Spinal cord (tissue), 10 donors: Measurements from ENCODE around the gene CDR2L. TPM values are rescaled to one million over a fixed set of nuclear protein-coding genes. Genes with fewer than 3 reads are reported as not detected.
"Not testable (repeated sequence)": the region's sequence is repeated elsewhere in the genome, so short reads cannot be mapped to it uniquely, and the experiment has no call there.

Experiments
- DNase-seq, 6 donors: peaks; one replicate each; pipeline versions ENCODE4 v3.0.0 to v3.0.0-alpha.2; 2013 to 2015; ENCODE audit warnings: low spot score in 6 of 6, low read depth in 4 of 6
- H3K27ac ChIP-seq: one replicate; pipeline ENCODE4 v1.5.1; 2013; ENCODE audit warnings: low read depth, low read length, control low read depth
- H3K27me3 ChIP-seq: one replicate; pipeline ENCODE4 v1.6.1; 2013; ENCODE audit warnings: low read length; ENCODE audit not compliant: control insufficient read depth, insufficient read depth
- H3K36me3 ChIP-seq: one replicate; pipeline ENCODE4 v1.6.1; 2013; ENCODE audit warnings: low read length; ENCODE audit not compliant: control insufficient read depth, insufficient read depth
- H3K4me1 ChIP-seq: one replicate; pipeline ENCODE4 v1.6.1; 2013; ENCODE audit warnings: low read length; ENCODE audit not compliant: control insufficient read depth, insufficient read depth
- H3K4me3 ChIP-seq: one replicate; pipeline ENCODE4 v1.5.1; 2013; ENCODE audit warnings: low read depth, low read length, control low read depth
- H3K9me3 ChIP-seq: one replicate; pipeline ENCODE4 v1.6.1; 2013; ENCODE audit warnings: low read length; ENCODE audit not compliant: control insufficient read depth, insufficient read depth
- WGBS: methylation state at CpG from one replicate; pipeline ENCODE4 v1.1.5; 2013; ENCODE audit warnings: missing lambda C conversion rate; ENCODE audit not compliant: insufficient coverage; 5-methylcytosine and 5-hydroxymethylcytosine counted together
- polyA plus RNA-seq, 2 donors: library from polyadenylated mRNA; unstranded; fragments of 120-200 nt; gene quantifications; one replicate each; pipeline ENCODE4 v1.2.1, GENCODE V29; 2013; ENCODE audit not compliant: insufficient read length in 2 of 2
- total RNA-seq, 2 donors: library from RNA; depleted of rRNA in 1 of 2; stranded (reverse); fragments of 120-200 nt in 1 of 2; fragments of >200 nt in 1 of 2; gene quantifications; one replicate each; pipeline versions ENCODE4 v1.2.3 to v1.2.4, GENCODE V29; 2013 to 2014
- donor health status: healthy.

The CDR2L gene
- total and polyA plus RNA-seq, 4 donors, result 7.3 to 25.4 (median 16.1) TPM

DNA sequence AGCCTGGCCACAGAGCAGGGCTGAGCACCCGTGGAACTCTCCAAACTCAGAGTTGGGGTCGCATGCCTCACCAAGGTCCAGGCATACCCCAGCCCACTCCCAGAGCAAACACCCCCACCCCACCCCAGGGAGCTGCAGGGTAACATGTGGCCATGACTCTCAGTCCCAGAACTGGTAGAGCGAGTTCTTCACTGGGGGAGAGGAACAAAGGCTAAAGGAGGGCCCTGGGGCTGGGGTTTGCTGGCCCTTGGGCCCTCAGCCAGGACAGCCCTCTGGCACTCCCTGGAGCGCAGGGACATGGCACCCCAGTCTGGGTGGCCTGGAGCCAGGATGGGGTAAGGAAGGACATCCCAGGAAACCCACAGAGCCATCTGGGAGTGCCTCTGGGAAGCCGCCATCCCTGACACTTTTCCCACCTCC, 19.1 kb upstream of the CDR2L start:
- no peak for DNase-seq
- no peaks in the 10 kb centered on the region for H3K9me3 ChIP-seq
- peaks cover 15% of the 10 kb centered on the region for H3K36me3 ChIP-seq
- H3K27me3 ChIP-seq, result peaks cover 13% of the 10 kb centered on the region
- no peak overlapping the region for H3K4me3 ChIP-seq
- WGBS, result 77% methylated on average over 4 of the region's 5 CpGs
- H3K4me1 ChIP-seq, result peaks cover 35% of the 10 kb centered on the region
- no peak overlapping the region for H3K27ac ChIP-seq

DNA sequence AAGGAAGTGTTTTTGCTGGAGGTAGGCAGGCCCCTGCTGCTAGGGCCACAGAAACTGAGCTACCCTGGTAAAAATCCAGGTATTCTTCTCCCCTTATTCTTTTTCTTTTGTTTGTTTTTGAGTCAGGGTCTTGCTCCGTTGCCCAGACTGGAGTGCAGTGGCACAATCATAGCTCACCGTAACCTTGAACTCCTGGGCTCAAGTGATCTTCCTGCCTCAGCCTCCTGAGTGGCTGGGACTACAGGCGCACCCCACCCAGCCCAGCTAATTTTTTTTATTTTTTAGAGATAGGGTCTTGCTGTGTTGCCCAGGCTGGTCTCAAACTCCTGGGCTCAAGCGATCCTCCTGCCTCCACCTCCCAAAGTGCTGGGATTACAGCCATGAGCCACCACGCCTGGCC, 17.9 kb upstream of the CDR2L start:
- Histone ChIP-seq H3K4me1 (peaks cover 29% of the 10 kb centered on the region), H3K27me3 (peaks cover 15% of the 10 kb centered on the region)
- WGBS, result 100% methylated on average over 1 of the region's 5 CpGs
- H3K4me3 ChIP-seq, H3K27ac ChIP-seq, H3K36me3 ChIP-seq, H3K9me3 ChIP-seq, DNase-seq: not testable (repeated sequence)

DNA sequence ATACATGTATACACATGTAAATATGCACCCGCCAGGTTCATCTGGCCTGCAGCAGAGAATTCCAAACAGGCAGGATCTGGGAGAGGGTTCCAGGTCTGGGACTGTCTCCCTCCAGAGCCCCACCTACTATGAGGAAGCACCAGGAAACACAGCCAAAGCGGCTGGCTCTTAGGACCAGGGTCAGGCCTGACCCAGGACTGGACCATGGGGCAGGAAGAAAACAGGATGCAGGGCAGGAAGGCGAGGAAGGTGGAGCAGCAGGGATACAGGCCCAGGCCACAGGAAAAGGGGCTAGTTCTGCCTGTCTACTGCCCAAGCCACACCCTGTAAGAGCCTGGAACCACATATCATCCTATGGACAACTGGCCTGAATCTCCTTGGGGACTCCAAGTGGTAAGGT, 17.0 kb upstream of the CDR2L start:
- no peak for DNase-seq
- Histone ChIP-seq H3K27me3 (peaks cover 19% of the 10 kb centered on the region), H3K4me1 (peaks cover 29% of the 10 kb centered on the region), H3K27ac (no peak overlapping the region), H3K9me3 (no peaks in the 10 kb centered on the region), H3K4me3 (no peak overlapping the region), H3K36me3 (no peaks in the 10 kb centered on the region)
- 96% methylated on average over 2 of the region's 3 CpGs for WGBS

DNA sequence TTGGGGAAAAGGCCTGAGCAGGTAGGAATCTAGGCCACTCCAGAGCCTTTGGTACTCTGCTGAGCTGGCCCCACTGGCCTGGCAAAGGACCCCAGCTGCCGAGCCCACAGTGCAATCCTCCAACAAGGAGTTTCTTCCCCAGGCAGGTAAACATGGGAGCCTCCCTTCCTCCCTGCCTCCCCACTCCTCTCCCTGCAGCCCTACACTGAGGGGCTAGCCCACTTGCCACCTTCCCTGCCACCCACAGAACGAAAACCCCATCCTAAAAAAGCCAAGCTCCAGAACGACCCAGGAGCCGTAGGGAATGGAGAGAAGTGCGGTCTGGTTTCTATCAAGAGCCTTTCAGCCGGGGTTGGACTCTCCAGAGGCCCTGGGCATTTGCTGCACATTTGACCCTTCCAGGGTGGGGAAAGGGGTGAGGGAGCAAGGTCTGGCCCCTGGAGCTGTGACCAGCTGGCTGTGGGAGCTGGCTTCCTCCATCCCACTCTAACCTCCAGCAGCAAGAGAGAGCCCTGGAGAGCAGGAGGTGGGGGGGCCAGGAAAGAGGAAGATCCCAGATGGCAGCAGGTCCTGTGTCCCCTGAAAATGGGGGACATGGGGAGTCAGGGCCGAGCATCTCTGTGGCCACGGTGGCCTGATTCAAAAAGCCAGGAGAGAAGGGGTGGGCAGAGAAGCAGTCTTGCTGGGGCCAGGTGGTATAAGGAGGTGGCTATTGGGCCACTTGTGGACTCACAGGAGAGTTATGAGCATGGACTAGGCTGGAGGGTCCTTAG, 16.2 kb upstream of the CDR2L start:
- H3K27me3 ChIP-seq, result peaks cover 20% of the 10 kb centered on the region
- 82% methylated on average over 7 of the region's 8 CpGs for WGBS
- no peaks in the 10 kb centered on the region for H3K36me3 ChIP-seq
- no peak overlapping the region for H3K27ac ChIP-seq
- peak overlapping the region; percentile 42 for H3K4me3 ChIP-seq
- peaks cover 29% of the 10 kb centered on the region for H3K4me1 ChIP-seq
- DNase-seq, result no peak
- no peaks in the 10 kb centered on the region for H3K9me3 ChIP-seq

- no peak for DNase-seq
- H3K27me3 ChIP-seq, result peaks cover 20% of the 10 kb centered on the region
- 7% methylated on average over 9 of the region's 9 CpGs for WGBS
- peak overlapping the region; percentile 42 for H3K4me3 ChIP-seq
- peaks cover 29% of the 10 kb centered on the region for H3K4me1 ChIP-seq
- H3K36me3 ChIP-seq, result no peaks in the 10 kb centered on the region
- H3K27ac ChIP-seq, result no peak overlapping the region
- H3K9me3 ChIP-seq, result no peaks in the 10 kb centered on the region
Measured at GRCh38 chr17:74971842-74972106, 15.7 kb upstream of the CDR2L start.

DNA sequence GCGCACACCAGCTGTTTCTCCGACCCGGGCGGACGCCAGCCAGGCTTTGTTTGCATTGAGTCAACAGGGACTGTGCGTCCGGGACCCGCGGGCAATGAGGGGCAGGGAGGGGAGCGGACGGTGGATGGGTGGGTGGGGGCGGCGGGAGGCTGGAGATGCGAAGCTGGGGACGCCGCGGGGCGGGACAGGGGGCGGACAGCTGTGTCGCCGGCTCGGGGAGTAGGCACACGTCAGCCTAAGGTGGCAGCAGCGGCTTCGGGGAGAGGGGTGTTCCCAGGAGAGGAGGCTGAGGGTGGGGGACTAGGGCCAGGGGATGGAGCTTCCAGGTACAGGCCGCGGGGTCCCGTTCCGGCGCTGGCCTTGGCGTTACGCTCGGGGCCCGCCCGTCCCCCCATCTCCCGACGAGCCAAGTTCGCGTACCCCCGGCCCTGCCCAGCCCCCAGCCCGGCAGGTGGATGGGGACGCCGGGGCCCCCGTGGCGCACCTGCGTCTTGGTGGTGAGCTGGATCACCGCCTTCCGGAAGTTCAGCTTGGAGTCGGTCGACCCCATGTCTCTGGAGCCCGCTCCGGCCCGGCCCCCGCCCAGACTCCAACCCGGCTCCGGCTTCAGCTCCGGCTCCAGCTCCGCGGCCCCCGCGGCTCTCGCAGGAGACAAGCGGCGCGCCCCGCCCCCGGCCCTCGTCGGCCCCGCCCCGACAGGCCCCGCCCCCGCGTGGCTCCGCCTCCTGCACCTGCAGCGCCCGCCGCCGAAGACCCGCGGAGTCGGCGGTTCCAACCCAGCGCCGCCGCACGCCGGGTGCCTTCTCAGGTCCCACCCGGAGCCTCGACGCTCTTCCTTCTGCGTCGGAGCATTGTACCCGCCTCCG, 15.1 kb upstream of the CDR2L start, which contains the start of gene HID1:
HID1 (minus strand) TSS at position 653 of the 866 bp plus-strand sequence; CDS start at position 550, 103 bp downstream.
- DNase-seq, result peak in 3 of 6 donors; percentile 43 to 88 (median 80)
- Histone ChIP-seq H3K36me3 (no peaks in the 10 kb centered on the region), H3K4me1 (peaks cover 29% of the 10 kb centered on the region), H3K4me3 (peak within 1 kb of the TSS; percentile 42), H3K9me3 (no peaks in the 10 kb centered on the region), H3K27me3 (peaks cover 20% of the 10 kb centered on the region), H3K27ac (no peak within 1 kb of the TSS)
- WGBS, result under 1% methylated on average over 90 of the region's 95 CpGs

DNA sequence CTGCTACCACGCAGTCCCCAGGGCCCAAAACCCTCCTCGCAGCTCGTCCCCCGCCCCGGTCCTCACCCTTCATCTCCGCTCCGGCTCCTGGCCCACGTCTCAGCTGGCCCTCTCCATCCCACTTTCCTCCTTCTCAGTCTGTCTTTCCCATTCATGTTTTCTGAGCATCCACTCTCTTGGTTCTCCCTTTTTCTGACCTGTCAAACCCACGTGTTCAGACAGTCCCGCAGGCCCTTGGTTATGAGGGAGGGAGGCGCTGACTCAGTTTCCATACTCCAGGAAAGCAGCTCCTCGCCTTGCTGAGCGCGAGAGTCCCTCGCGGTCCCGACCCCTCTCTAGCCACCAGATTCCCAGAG, 14.5 kb upstream of the CDR2L start:
- peak overlapping the region; percentile 38 for H3K4me3 ChIP-seq
- no peak overlapping the region for H3K27ac ChIP-seq
- H3K36me3 ChIP-seq, result no peaks in the 10 kb centered on the region
- 4% methylated on average over 17 of the region's 17 CpGs for WGBS
- H3K27me3 ChIP-seq, result peaks cover 20% of the 10 kb centered on the region
- peaks cover 29% of the 10 kb centered on the region for H3K4me1 ChIP-seq
- DNase-seq, result no peak
- H3K9me3 ChIP-seq, result no peaks in the 10 kb centered on the region

GRCh38 chr17:74975943-74976342, 11.5 kb upstream of the CDR2L start:
- H3K27me3 ChIP-seq, result peaks cover 20% of the 10 kb centered on the region
- H3K4me1 ChIP-seq, result peaks cover 22% of the 10 kb centered on the region
- no peak overlapping the region for H3K4me3 ChIP-seq
- 60% methylated on average over 1 of the region's 4 CpGs for WGBS
- no peak overlapping the region for H3K27ac ChIP-seq
- no peak for DNase-seq
- H3K36me3 ChIP-seq, result no peaks in the 10 kb centered on the region
- H3K9me3 ChIP-seq, result no peaks in the 10 kb centered on the region

GRCh38 chr17:74977802-74978201, 9.6 kb upstream of the CDR2L start:
- no peak for DNase-seq
- peaks cover 13% of the 10 kb centered on the region for H3K27me3 ChIP-seq
- no peaks in the 10 kb centered on the region for H3K36me3 ChIP-seq
- no peak overlapping the region for H3K27ac ChIP-seq
- no CpG with 5 or more reads among the region's 3 CpGs for WGBS
- peaks cover 20% of the 10 kb centered on the region for H3K4me1 ChIP-seq
- H3K4me3 ChIP-seq, result no peak overlapping the region
- H3K9me3 ChIP-seq, result no peaks in the 10 kb centered on the region
